Progenitor cell of endocrine pancreas (in vitro differentiated cells): ENCODE measurements around the gene PRDM10. TPM values are rescaled to one million over a fixed set of nuclear protein-coding genes. Genes with fewer than 3 reads are reported as not detected.

Source experiments
- DNase-seq: peaks from one replicate; pipeline ENCODE4 v3.0.0; 2021; ENCODE audit warnings: low spot score; ENCODE audit not compliant: unreplicated experiment
- H3K27ac Mint-ChIP-seq: 2 replicates; pipeline ENCODE4 v1.8.0; 2021; ENCODE audit warnings: mild to moderate bottlenecking, moderate library complexity, mixed read lengths
- H3K27me3 Mint-ChIP-seq: 2 replicates; pipeline ENCODE4 v1.8.0; 2021; ENCODE audit warnings: mixed read lengths
- H3K36me3 Mint-ChIP-seq: 2 replicates; pipeline ENCODE4 v1.8.0; 2022; ENCODE audit warnings: mixed read lengths; ENCODE audit not compliant: insufficient read depth
- H3K4me1 Mint-ChIP-seq: 2 replicates; pipeline ENCODE4 v1.8.0; 2021; ENCODE audit warnings: low read depth, mixed read lengths
- H3K4me3 Mint-ChIP-seq: 2 replicates; pipeline ENCODE4 v1.8.0; 2021; ENCODE audit warnings: low read depth, mild to moderate bottlenecking, moderate library complexity, mixed read lengths
- H3K9me3 Mint-ChIP-seq: 2 replicates; pipeline ENCODE4 v1.8.0; 2021; ENCODE audit warnings: low read depth, mixed read lengths
- CTCF ChIP-seq: fragments of 200-600 bp; sonication (generic); IDR thresholded peaks from one replicate; pipeline ENCODE4 v1.5.0; 2021; ENCODE audit warnings: antibody characterized with exemption, mild to moderate bottlenecking; ENCODE audit not compliant: unreplicated experiment
- total RNA-seq: library from RNA; stranded (reverse); gene quantifications from 2 replicates; pipeline ENCODE4 v1.2.1, GENCODE V29; 2021

The PRDM10 gene
- total RNA-seq, 1 donor from 2014 or later, result 23.4 TPM

GRCh38 chr11:129975543-129975942 lies 27.1 kb downstream of the PRDM10 start:
- Mint-ChIP-seq H3K27ac (peak overlapping the region; percentile 64), H3K9me3 (no peaks in the 10 kb centered on the region), H3K27me3 (no peaks in the 10 kb centered on the region), H3K4me3 (no peak overlapping the region), H3K4me1 (peaks cover 13% of the 10 kb centered on the region), H3K36me3 (peaks cover 9% of the 10 kb centered on the region)
- no peak for DNase-seq
- no peak for TF ChIP-seq CTCF

GRCh38 chr11:129974672-129975071 lies 28.0 kb downstream of the PRDM10 start:
- peaks cover 12% of the 10 kb centered on the region for H3K4me1 Mint-ChIP-seq
- H3K36me3 Mint-ChIP-seq, result peaks cover 13% of the 10 kb centered on the region
- H3K27me3 Mint-ChIP-seq, result no peaks in the 10 kb centered on the region
- no peak for DNase-seq
- H3K27ac Mint-ChIP-seq, result no peak overlapping the region
- TF ChIP-seq CTCF, result no peak
- H3K9me3 Mint-ChIP-seq, result no peaks in the 10 kb centered on the region
- H3K4me3 Mint-ChIP-seq, result no peak overlapping the region

DNA sequence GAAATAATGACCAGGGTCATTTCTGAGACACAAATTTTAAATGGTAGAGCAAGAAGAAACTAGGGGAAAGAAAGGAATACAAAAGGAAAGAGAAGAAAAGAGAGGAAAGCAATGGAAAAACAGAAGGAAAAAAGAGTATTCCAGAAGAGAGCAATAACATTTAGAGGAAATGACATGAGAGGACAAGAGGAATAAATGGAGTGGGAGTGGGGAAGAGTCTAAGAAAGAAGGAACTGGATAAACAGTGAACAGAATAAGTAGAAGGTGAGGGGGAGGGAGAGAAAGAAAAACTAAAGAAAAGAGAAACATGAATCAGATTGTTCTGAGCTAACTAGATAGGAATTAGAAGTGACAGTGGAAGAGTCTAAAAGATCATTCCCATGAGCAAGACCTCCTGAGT lies 28.4 kb downstream of the PRDM10 start:
- Mint-ChIP-seq H3K27me3 (no peaks in the 10 kb centered on the region), H3K4me1 (peaks cover 12% of the 10 kb centered on the region), H3K9me3 (no peaks in the 10 kb centered on the region), H3K4me3 (no peak overlapping the region), H3K36me3 (peaks cover 13% of the 10 kb centered on the region), H3K27ac (peak overlapping the region; percentile 10)
- DNase-seq, result no peak
- no peak for TF ChIP-seq CTCF

DNA sequence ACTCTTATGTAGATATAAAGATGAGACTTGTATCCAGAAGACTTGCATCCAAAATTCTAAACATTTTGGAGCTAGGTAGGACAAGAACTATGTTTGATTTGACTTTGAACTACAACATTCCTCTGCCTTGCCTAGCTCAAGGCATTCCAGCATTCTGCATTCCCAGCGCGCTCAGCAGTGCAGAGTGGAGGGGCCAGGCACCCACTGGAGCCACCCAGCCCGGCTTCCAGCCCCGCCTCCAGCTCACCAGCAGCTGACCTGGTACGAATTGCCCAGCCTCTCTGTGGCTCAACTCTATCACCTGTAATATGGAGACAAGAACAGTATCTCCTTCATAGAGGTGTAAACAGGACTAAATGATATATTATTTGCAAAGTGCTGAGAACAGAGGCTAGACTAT lies 28.8 kb downstream of the PRDM10 start:
- no peak overlapping the region for H3K4me3 Mint-ChIP-seq
- peaks cover 12% of the 10 kb centered on the region for H3K4me1 Mint-ChIP-seq
- H3K9me3 Mint-ChIP-seq, result no peaks in the 10 kb centered on the region
- peak overlapping the region; percentile 10 for H3K27ac Mint-ChIP-seq
- H3K27me3 Mint-ChIP-seq, result no peaks in the 10 kb centered on the region
- peak; percentile 34 for DNase-seq
- peaks cover 13% of the 10 kb centered on the region for H3K36me3 Mint-ChIP-seq
- TF ChIP-seq CTCF, result no peak

DNA sequence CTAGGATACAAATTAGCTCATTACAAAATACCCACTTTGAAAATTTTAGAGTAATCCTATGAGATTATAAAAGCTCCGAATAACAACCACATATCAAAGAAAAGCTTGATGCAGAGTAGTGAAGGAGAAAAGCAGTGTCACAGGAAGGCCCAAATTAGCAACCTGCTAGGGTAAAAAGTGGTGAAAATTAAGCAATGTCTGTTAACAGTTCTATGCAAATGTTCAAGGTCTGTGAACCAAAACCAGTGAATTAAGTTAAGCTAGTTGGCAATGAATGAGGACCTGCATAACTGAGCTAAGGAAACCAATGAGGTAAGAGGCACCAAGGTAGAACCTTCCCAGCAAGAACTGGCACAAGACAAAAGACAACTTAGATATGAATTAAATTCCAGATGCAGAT lies 29.6 kb downstream of the PRDM10 start:
- Mint-ChIP-seq H3K27me3 (no peaks in the 10 kb centered on the region), H3K4me3 (no peak overlapping the region), H3K9me3 (no peaks in the 10 kb centered on the region), H3K36me3 (peaks cover 13% of the 10 kb centered on the region), H3K4me1 (peaks cover 13% of the 10 kb centered on the region), H3K27ac (no peak overlapping the region)
- DNase-seq, result no peak
- no peak for TF ChIP-seq CTCF
